A673 (cell line): ENCODE results near the gene FOXK1.

ENCODE experiments used
- EZH2 ChIP-seq: fragments of 200-600 bp; sonication (generic); IDR thresholded peaks from 2 replicates; pipeline ENCODE4 v1.6.1; 2017; ENCODE audit warnings: borderline replicate concordance, low read depth, mild to moderate bottlenecking, mixed read lengths, antibody characterized with exemption, low read length; ENCODE audit not compliant: poor library complexity, severe bottlenecking
- TF ChIP-seq, protein P1 (sequence below): fragments of 300-800, 200-600 bp; sonication (generic); conservative IDR thresholded peaks from 2 replicates; pipeline ENCODE4 v1.5.1; 2017; ENCODE audit warnings: low read depth, mild to moderate bottlenecking, antibody characterized with exemption, low read length, moderate library complexity, mixed read lengths

DNA sequence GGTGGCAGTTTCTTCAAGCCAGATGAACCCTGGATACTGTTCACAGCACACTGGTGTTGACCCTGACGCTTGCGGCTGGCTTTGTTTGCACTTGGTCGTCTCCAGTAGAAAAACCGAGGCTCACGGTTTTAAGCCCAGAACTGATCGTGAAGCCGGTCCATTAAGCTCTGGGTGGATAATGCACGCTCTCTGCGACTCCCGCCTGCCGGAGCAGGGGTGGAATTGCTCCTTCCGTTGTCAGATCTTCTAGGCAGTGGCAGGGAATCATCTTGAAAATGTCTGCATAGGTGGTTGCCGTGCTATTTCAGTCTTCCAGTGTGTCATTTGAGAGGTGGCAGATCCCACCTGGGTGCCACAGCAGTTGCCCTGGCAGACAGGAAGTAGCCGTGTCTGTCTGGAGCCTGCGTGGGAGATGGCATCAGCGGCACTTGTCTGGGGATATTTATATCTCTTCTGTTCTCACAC, 57.5 kb downstream of the FOXK1 start:
- TF ChIP-seq, protein P1, sequence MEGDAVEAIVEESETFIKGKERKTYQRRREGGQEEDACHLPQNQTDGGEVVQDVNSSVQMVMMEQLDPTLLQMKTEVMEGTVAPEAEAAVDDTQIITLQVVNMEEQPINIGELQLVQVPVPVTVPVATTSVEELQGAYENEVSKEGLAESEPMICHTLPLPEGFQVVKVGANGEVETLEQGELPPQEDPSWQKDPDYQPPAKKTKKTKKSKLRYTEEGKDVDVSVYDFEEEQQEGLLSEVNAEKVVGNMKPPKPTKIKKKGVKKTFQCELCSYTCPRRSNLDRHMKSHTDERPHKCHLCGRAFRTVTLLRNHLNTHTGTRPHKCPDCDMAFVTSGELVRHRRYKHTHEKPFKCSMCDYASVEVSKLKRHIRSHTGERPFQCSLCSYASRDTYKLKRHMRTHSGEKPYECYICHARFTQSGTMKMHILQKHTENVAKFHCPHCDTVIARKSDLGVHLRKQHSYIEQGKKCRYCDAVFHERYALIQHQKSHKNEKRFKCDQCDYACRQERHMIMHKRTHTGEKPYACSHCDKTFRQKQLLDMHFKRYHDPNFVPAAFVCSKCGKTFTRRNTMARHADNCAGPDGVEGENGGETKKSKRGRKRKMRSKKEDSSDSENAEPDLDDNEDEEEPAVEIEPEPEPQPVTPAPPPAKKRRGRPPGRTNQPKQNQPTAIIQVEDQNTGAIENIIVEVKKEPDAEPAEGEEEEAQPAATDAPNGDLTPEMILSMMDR = peak; percentile 61
- TF ChIP-seq EZH2 = no peak
